BLaER1 (cell line): ENCODE results near the gene NUCB1.

Experiments used
- H3K27ac ChIP-seq: shearing (Covaris generic); formaldehyde crosslinking; 2 replicates; pipeline ENCODE4 v1.8.1; 2022
- H3K27me3 ChIP-seq: shearing (Covaris generic); formaldehyde crosslinking; 2 replicates; pipeline ENCODE4 v1.8.1; 2022
- H3K36me3 ChIP-seq: shearing (Covaris generic); formaldehyde crosslinking; 2 replicates; pipeline ENCODE4 v1.8.1; 2022
- H3K4me1 ChIP-seq: shearing (Covaris generic); formaldehyde crosslinking; 2 replicates; pipeline ENCODE4 v1.8.1; 2022
- H3K4me2 ChIP-seq: shearing (Covaris generic); formaldehyde crosslinking; 2 replicates; pipeline ENCODE4 v1.8.1; 2022
- H3K4me3 ChIP-seq: shearing (Covaris generic); formaldehyde crosslinking; 2 replicates; pipeline ENCODE4 v1.8.1; 2022
- H3K9ac ChIP-seq: shearing (Covaris generic); formaldehyde crosslinking; 2 replicates; pipeline ENCODE4 v1.8.1; 2022
- H3K9me3 ChIP-seq: shearing (Covaris generic); formaldehyde crosslinking; 2 replicates; pipeline ENCODE4 v1.8.1; 2022
- H4K20me1 ChIP-seq: shearing (Covaris generic); formaldehyde crosslinking; 2 replicates; pipeline ENCODE4 v1.8.1; 2022
- Cebpa-rat ChIP-seq: shearing (Covaris generic); IDR thresholded peaks from 2 replicates; pipeline ENCODE4 v1.8.1; 2022

NUCB1 gene

GRCh38 chr19:48967346-48968178, 67.5 kb downstream of the NUCB1 start:
- Histone ChIP-seq H3K27ac (peak overlapping the region; percentile 23; the same call in 1 of the 2 replicates), H3K27me3 (no peaks in the 10 kb centered on the region), H3K9me3 (no peaks in the 10 kb centered on the region), H3K4me2 (peak overlapping the region; percentile 99), H4K20me1 (peaks cover 34% of the 10 kb centered on the region), H3K4me1 (peaks cover 64% of the 10 kb centered on the region), H3K4me3 (no peak overlapping the region; the same call in 1 of the 2 replicates), H3K9ac (peak overlapping the region; percentile 43), H3K36me3 (peaks cover 59% of the 10 kb centered on the region)
- no peak for TF ChIP-seq Cebpa-rat

- H3K4me3 ChIP-seq = no peak overlapping the region
- H3K27me3 ChIP-seq = no peaks in the 10 kb centered on the region
- H3K4me2 ChIP-seq = peak overlapping the region; percentile 99; the same call in 1 of the 2 replicates
- peaks cover 65% of the 10 kb centered on the region for H3K36me3 ChIP-seq
- peak overlapping the region; percentile 43 for H3K9ac ChIP-seq
- H3K9me3 ChIP-seq = no peaks in the 10 kb centered on the region
- no peak for TF ChIP-seq Cebpa-rat
- H4K20me1 ChIP-seq = peaks cover 34% of the 10 kb centered on the region
- H3K27ac ChIP-seq = peak overlapping the region; percentile 23
- peaks cover 60% of the 10 kb centered on the region for H3K4me1 ChIP-seq
Measured at GRCh38 chr19:48968179-48968661, 68.1 kb downstream of the NUCB1 start.

- no peak overlapping the region; the same call in 1 of the 2 replicates for H3K27ac ChIP-seq
- no peaks in the 10 kb centered on the region for H3K9me3 ChIP-seq
- H3K36me3 ChIP-seq = peaks cover 71% of the 10 kb centered on the region
- peaks cover 54% of the 10 kb centered on the region for H3K4me1 ChIP-seq
- H3K9ac ChIP-seq = peak overlapping the region; percentile 43; the same call in 1 of the 2 replicates
- peaks cover 34% of the 10 kb centered on the region for H4K20me1 ChIP-seq
- no peak overlapping the region for H3K4me3 ChIP-seq
- H3K4me2 ChIP-seq = no peak overlapping the region
- no peaks in the 10 kb centered on the region for H3K27me3 ChIP-seq
- no peak for TF ChIP-seq Cebpa-rat
Measured at GRCh38 chr19:48968813-48969218, 68.7 kb downstream of the NUCB1 start.

- no peak overlapping the region for H3K9ac ChIP-seq
- no peak overlapping the region for H3K27ac ChIP-seq
- peak overlapping the region; percentile 49 for H3K4me2 ChIP-seq
- no peak for TF ChIP-seq Cebpa-rat
- H4K20me1 ChIP-seq = peaks cover 34% of the 10 kb centered on the region
- H3K36me3 ChIP-seq = peaks cover 78% of the 10 kb centered on the region
- H3K9me3 ChIP-seq = no peaks in the 10 kb centered on the region
- H3K4me3 ChIP-seq = no peak overlapping the region
- H3K27me3 ChIP-seq = no peaks in the 10 kb centered on the region
- H3K4me1 ChIP-seq = peaks cover 47% of the 10 kb centered on the region
Measured at GRCh38 chr19:48969276-48970138, 69.4 kb downstream of the NUCB1 start.

- Histone ChIP-seq H3K9ac (no peak overlapping the region), H3K4me2 (peak overlapping the region; percentile 49), H3K9me3 (no peaks in the 10 kb centered on the region), H3K36me3 (peaks cover 86% of the 10 kb centered on the region), H3K4me1 (peaks cover 44% of the 10 kb centered on the region), H3K27ac (no peak overlapping the region), H4K20me1 (peaks cover 34% of the 10 kb centered on the region), H3K4me3 (no peak overlapping the region), H3K27me3 (no peaks in the 10 kb centered on the region)
- TF ChIP-seq Cebpa-rat = no peak
Measured at GRCh38 chr19:48970139-48970766, 70.1 kb downstream of the NUCB1 start.

- H3K4me3 ChIP-seq = no peak overlapping the region
- H3K4me1 ChIP-seq = peaks cover 48% of the 10 kb centered on the region
- H3K36me3 ChIP-seq = peaks cover 87% of the 10 kb centered on the region
- no peak for TF ChIP-seq Cebpa-rat
- H3K9me3 ChIP-seq = no peaks in the 10 kb centered on the region
- peak overlapping the region; percentile 49 for H3K4me2 ChIP-seq
- no peak overlapping the region for H3K27ac ChIP-seq
- H4K20me1 ChIP-seq = peaks cover 26% of the 10 kb centered on the region
- H3K9ac ChIP-seq = no peak overlapping the region
- H3K27me3 ChIP-seq = no peaks in the 10 kb centered on the region
Measured at GRCh38 chr19:48970923-48971395, 70.8 kb downstream of the NUCB1 start.
